Right ventricle myocardium superior (tissue), 1 donor: ENCODE data around the gene TTLL7. TPM values are rescaled to one million over a fixed set of nuclear protein-coding genes. Genes with fewer than 3 reads are reported as not detected.
"Not testable (repeated sequence)": the region's sequence is repeated elsewhere in the genome, so short reads cannot be mapped to it uniquely, and the experiment has no call there.

Experiments
- ATAC-seq: fragments of 200-7000 bp; cut with Tn5 transposase; one replicate; pipeline ENCODE4 v1.9.1; 2020; ENCODE audit warnings: mild to moderate bottlenecking; ENCODE audit not compliant: poor library complexity
- DNase-seq: peaks from one replicate; pipeline ENCODE4 v3.0.0-alpha.2; 2020
- intact Hi-C: fragments of 100-400 bp; cut with DNase I; formaldehyde crosslinking; loops from one replicate; pipeline ENCODE4 v1.11.2; 2022
- total RNA-seq: library from RNA; stranded (reverse); fragmentation: NEBNext Ultra II Directional; extraction: Animal tissue kit (Norgen Biotek cat#: 25700); gene quantifications from one replicate; pipeline ENCODE4 v1.2.1, GENCODE V29; 2021
- donor health status: DM: no; HTN: yes; CAD: no; lungs with severe emphysema.

Gene TTLL7
- total RNA-seq, 1 donor from 2014 or later, result 3.6 TPM

DNA sequence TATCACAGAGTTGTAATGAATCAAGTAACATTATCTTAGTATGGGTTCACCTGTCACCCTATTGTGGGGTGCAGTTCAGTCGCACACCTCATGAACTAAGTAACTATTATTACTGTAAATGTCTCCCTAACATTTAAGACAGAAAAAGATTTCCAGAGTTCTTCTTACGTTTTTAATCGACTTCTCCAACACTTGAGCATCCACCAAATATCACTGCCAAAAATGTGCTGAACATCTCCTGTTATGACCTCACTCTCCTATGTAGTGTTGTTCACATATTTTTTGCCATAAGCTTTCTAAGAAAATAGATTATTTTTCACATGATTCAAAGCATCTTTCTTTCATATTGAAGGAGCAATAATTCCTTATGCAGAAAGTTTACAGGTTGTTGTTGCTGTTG is 1.3 kb downstream of the TTLL7 start:
- intact Hi-C loops, result no loop called here

GRCh38 chr1:83996621-83997020 is 2.3 kb downstream of the TTLL7 start:
- ATAC-seq (no peak), DNase-seq (no peak)
- intact Hi-C loops, result no loop called here

More for the DNA sequence above, 1.3 kb downstream of the TTLL7 start:
- ATAC-seq (no peak), DNase-seq (no peak)

DNA sequence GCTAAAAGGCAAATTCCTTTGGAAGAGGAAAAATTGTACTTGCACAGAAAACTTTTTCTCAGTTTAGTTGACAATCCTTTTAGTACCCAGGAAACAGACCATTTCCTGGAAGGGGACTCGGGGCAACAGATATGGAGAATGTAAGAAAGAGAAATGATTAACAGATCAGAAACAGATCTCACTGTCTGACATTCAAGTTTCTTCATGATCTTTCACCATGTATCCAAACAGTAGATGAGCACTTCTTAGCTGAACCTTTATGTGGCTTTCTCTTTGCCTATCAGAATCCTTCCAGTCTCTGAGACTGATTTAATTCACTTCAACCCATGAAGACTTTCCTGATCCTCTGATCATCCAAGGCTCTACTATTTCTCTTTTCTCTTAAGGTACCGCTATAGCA is 2.7 kb downstream of the TTLL7 start:
- ATAC-seq, result no peak
- intact Hi-C loops, result no loop called here
- no peak for DNase-seq

GRCh38 chr1:83995649-83996048 is 3.3 kb downstream of the TTLL7 start:
- intact Hi-C loops, result no loop called here
- DNase-seq (no peak), ATAC-seq (no peak)

DNA sequence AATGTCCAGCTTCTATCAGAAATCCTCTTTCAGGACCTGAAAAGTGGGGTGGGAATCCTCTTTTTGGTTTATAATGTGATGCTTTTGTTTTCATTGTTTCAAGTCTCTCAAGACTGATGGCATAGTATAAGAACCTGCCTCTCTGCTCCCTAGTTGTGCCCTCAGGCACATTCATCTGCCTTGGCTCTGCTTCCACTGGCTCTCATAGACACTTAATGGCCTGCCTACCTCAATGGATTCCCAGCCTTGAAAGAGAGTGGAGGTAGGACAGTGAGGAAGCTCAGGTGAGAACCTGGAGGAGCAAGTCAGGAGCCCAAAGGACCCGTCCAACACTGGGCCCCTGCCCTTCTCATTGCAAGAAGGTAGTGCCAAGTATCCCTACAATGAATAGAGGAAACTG is 4.8 kb downstream of the TTLL7 start:
- ATAC-seq, result no peak
- intact Hi-C loops, result no loop called here

GRCh38 chr1:83990734-83991133 is 8.2 kb downstream of the TTLL7 start:
- intact Hi-C loops, result no loop called here
- ATAC-seq (no peak), DNase-seq (no peak)

More for the DNA sequence above, 4.8 kb downstream of the TTLL7 start:
- DNase-seq, result no peak

GRCh38 chr1:83985048-83985447 is 13.9 kb downstream of the TTLL7 start:
- intact Hi-C loops, result no loop called here
- no peak for ATAC-seq

DNA sequence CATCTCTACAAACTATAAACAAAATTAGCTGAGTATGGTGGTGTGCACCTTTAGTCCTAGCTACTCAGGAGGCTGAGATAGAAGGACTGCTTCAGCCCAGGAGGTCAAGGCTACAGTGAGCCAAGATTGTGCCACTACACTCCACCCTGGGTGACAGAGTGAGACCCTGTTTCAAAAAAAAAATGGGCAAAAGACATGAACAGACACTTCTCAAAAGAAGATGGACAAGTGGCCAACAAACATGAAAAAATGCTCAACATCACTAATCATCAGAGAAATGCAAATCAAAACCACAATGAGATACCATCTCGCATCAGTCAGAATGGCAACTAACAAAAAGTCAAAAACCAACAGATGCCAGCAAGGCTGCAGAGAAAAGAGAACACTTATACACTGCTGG is 15.0 kb downstream of the TTLL7 start:
- ATAC-seq, intact Hi-C loops, DNase-seq: not testable (repeated sequence)

More at GRCh38 chr1:83985048-83985447, 13.9 kb downstream of the TTLL7 start:
- no peak for DNase-seq

GRCh38 chr1:83978056-83978455 is 20.9 kb downstream of the TTLL7 start:
- intact Hi-C loops, result no loop called here
- ATAC-seq (no peak), DNase-seq (no peak)

- intact Hi-C loops, result no loop called here
- DNase-seq (no peak), ATAC-seq (no peak)
Measured at GRCh38 chr1:83976920-83977319, 22.0 kb downstream of the TTLL7 start.

GRCh38 chr1:83970802-83971201 is 28.1 kb downstream of the TTLL7 start:
- ATAC-seq, result no peak
- DNase-seq, result no peak
- intact Hi-C loops, result no loop called here

DNA sequence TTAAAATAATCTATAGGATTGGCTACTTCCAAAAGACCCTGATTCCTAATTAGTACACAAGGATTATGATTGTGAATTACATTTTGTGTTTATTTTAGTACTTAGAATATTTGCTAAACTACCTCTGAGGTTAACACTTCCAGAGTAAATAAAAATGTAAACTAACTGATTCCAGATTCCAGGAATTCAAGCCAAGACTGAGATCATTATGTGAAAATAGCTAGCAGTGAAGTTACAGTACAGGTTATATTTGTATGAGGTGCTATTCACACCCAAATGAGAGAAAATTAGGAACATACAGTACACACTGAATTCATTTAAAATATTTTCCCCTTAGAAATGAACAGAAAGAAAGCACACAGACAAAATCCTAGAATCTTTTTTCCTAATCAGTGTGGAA is 28.8 kb downstream of the TTLL7 start:
- intact Hi-C loops, result no loop called here
- ATAC-seq, result no peak

DNA sequence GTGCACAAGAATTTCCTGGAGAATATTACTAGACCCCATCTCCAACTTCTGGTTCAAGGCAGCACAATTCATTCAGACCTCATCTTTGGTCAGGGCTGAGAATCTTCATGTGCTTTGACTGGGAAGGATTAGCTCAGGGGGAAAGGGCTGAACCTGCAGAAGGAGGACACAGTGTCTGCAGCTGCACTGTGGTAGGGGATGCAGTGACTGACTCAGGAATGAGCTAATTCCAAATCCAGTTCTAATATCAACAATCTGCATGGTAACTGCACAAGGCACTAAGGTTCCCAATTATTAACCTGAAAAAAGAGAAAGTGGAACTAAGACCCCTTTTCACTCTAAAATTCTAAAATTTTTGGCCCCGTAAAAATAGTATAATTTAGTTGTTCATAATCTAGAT is 31.6 kb downstream of the TTLL7 start:
- intact Hi-C loops, result no loop called here
- ATAC-seq (no peak), DNase-seq (no peak)

More for the DNA sequence above, 28.8 kb downstream of the TTLL7 start:
- DNase-seq, result no peak

GRCh38 chr1:83964153-83964552 is 34.8 kb downstream of the TTLL7 start:
- DNase-seq (no peak), ATAC-seq (no peak)
- intact Hi-C loops, result no loop called here

DNA sequence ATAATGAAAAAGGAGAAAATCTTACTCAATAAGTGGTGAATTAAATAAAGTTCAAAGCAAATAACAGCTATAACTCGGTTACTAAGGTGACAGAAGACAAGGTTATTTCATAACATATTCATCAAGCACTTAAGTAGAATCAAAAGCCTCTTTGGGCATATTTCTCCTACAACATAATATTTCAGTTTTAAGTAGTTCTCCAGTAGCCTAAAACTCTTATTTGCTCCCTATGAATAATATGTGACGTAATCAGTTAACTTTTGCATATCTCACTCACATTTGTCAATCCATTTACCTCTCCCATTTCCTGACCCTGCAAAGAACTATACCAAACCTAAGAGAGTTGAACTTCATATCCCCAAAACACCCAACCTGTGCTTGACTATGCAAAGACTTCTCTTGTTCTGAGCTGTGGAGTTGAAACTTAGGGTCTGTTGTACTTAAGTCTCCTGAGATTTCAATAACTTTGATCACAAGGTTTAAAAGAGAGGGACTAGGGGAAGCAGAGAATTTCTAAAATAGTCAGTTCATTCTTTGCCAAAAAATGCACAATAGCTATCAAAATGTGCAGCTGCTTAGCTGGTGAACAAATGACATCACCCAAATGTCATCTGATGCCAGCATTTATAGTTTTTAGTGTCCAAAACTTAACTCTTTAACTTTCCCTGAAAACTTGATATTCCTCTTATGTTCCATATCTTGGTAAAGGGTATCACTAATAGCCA is 37.2 kb downstream of the TTLL7 start:
- DNase-seq (no peak), ATAC-seq (no peak)
- intact Hi-C loops, result no loop called here

GRCh38 chr1:83960669-83961277 is 38.2 kb downstream of the TTLL7 start:
- no peak for ATAC-seq
- no peak for DNase-seq
- intact Hi-C loops, result no loop called here

GRCh38 chr1:83959824-83960498 is 39.0 kb downstream of the TTLL7 start:
- ATAC-seq (no peak), DNase-seq (no peak)
- intact Hi-C loops, result no loop called here

DNA sequence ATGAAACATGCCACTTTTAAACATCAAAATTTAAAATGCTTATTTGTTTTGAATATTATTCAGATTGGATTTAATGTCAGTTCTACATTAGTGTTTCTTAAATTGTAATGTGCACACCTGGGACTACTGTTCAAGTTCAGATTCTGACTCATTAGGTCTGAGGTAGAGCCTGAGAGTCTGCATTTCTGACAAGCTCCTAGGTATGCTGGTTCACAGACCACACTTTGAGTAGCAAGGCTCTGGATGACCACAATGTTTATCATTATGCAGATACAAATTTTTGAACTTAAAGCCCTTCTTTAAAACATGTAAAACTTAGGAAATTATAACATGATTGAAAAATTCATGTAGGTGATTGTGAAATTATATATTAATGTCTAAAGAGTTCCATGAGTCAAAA is 40.2 kb downstream of the TTLL7 start:
- DNase-seq (no peak), ATAC-seq (no peak)
- intact Hi-C loops, result no loop called here

DNA sequence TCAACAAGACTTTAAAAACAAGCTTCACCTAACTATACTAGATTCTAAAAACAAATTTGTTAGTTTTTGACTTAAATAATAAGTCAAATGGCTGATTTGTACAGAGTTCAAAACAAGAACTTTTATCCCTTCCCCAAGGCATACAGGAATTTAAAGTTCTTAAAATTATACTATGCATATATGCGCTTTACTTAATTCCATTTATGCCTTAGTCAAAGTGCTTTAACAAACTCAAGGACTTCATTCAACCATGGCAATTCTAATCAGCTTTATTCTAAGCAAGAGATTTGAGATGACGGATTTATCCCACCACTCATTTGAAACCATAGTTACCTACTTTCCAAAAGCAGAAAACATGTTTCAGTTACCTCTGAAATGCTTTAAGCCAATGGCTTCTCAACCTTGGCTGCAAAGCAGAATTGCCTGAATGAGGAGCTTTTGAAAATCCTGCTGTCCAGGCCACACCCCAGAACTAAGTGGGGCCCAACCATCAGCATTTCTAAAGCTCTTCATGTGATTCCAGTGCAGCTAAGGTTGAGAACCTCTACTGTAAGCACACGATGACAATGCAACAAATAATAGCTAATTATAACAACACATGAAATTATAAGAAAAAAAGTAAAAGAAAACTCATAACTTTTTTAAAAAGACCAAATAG is 44.6 kb downstream of the TTLL7 start:
- ATAC-seq, result no peak
- DNase-seq, result no peak
- intact Hi-C loops, result no loop called here
